ENCODE results near the gene OPA3. TPM values are rescaled to one million over a fixed set of nuclear protein-coding genes. Genes with fewer than 3 reads are reported as not detected.

The OPA3 gene
- total and polyA plus RNA-seq, 2 experiments from 2014 or later: 11.5 to 14.5 TPM

GRCh38 chr19:45568732-45569131 is 15.9 kb downstream of the OPA3 start (continued):
- TF ChIP-seq CREB1 (CRISPR knock-in tag; IDR thresholded peaks at IDR 0.05; ENCODE audit: low read depth): no peak
- TF ChIP-seq, protein P1, sequence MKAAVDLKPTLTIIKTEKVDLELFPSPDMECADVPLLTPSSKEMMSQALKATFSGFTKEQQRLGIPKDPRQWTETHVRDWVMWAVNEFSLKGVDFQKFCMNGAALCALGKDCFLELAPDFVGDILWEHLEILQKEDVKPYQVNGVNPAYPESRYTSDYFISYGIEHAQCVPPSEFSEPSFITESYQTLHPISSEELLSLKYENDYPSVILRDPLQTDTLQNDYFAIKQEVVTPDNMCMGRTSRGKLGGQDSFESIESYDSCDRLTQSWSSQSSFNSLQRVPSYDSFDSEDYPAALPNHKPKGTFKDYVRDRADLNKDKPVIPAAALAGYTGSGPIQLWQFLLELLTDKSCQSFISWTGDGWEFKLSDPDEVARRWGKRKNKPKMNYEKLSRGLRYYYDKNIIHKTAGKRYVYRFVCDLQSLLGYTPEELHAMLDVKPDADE (IDR thresholded peaks at IDR 0.05): no peak
- TF ChIP-seq, protein P2, sequence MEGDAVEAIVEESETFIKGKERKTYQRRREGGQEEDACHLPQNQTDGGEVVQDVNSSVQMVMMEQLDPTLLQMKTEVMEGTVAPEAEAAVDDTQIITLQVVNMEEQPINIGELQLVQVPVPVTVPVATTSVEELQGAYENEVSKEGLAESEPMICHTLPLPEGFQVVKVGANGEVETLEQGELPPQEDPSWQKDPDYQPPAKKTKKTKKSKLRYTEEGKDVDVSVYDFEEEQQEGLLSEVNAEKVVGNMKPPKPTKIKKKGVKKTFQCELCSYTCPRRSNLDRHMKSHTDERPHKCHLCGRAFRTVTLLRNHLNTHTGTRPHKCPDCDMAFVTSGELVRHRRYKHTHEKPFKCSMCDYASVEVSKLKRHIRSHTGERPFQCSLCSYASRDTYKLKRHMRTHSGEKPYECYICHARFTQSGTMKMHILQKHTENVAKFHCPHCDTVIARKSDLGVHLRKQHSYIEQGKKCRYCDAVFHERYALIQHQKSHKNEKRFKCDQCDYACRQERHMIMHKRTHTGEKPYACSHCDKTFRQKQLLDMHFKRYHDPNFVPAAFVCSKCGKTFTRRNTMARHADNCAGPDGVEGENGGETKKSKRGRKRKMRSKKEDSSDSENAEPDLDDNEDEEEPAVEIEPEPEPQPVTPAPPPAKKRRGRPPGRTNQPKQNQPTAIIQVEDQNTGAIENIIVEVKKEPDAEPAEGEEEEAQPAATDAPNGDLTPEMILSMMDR (conservative IDR thresholded peaks at IDR 0.05; ENCODE audit: low read depth in 2 of 2): no peak

GRCh38 chr19:45567609-45568008 is 17.0 kb downstream of the OPA3 start:
- Mint-ChIP-seq H3K27me3 (ENCODE audit: insufficient read depth, low read depth, poor library complexity) (peaks cover 2% of the 10 kb centered on the region), H3K9me3 (no peaks in the 10 kb centered on the region), H3K27ac (no peak overlapping the region), H3K4me3 (no peak overlapping the region), H3K36me3 (ENCODE audit: low read depth) (peaks cover 3% of the 10 kb centered on the region; the same call in 1 of the 3 replicates), H3K4me1 (peaks cover 16% of the 10 kb centered on the region)
- Histone ChIP-seq H3K27ac (ENCODE audit: low read depth) (no peak overlapping the region), H3K27me3 (ENCODE audit: insufficient read depth) (no peaks in the 10 kb centered on the region), H3K4me3 (no peak overlapping the region), H3K9me2 (ENCODE audit: insufficient read depth) (no peaks in the 10 kb centered on the region), H3K4me1 (ENCODE audit: insufficient read depth) (peaks cover 9% of the 10 kb centered on the region), H2AFZ (no peak overlapping the region), H3K36me3 (ENCODE audit: insufficient read depth) (no peaks in the 10 kb centered on the region), H3K79me2 (replicated peaks; ENCODE audit: insufficient read depth) (peaks cover 7% of the 10 kb centered on the region), H4K20me1 (replicated peaks; ENCODE audit: insufficient read depth) (0 out of 2 replicates have a peak, but pooled peaks cover 3% of the 10 kb centered on the region), H3F3A (replicated peaks; ENCODE audit: low read depth) (0 out of 2 replicates have a peak, but pooled peaks cover 6% of the 10 kb centered on the region), H3K4me2 (no peak overlapping the region)
- ATAC-seq (no peak), DNase-seq (ENCODE audit: low spot score) (no peak)
- TF ChIP-seq STAT1 (IDR thresholded peaks at IDR 0.05; ENCODE audit: unreplicated experiment) (no peak), POLR2AphosphoS5 (IDR thresholded peaks at IDR 0.05; ENCODE audit: low read depth) (no peak), JUNB (IDR thresholded peaks at IDR 0.05; ENCODE audit: unreplicated experiment) (no peak), ZNF462 (CRISPR knock-in tag; IDR thresholded peaks at IDR 0.05) (no peak), EZH2phosphoT487 (IDR thresholded peaks at IDR 0.05; ENCODE audit: unreplicated experiment) (no peak), REST (IDR thresholded peaks at IDR 0.05; ENCODE audit: unreplicated experiment) (no peak), ZNF331 (CRISPR knock-in tag; IDR thresholded peaks at IDR 0.05; ENCODE audit: low read depth) (no peak), ZNF114 (CRISPR knock-in tag; IDR thresholded peaks at IDR 0.05) (no peak)

Data from GM23338 (cell line).